GM12878 (cell line): Measurements from ENCODE around the gene ANO9. TPM values are rescaled to one million over a fixed set of nuclear protein-coding genes. Genes with fewer than 3 reads are reported as not detected.

ENCODE experiments used
- ATAC-seq: fragments of 200-7000 bp; cut with Tn5 transposase; 3 replicates; pipeline ENCODE4 v1.9.1; 2020; ENCODE audit warnings: mild to moderate bottlenecking, moderate library complexity
- BruUV-seq: library from RNA; stranded (reverse); fragments of 400-500 nt; replicated peaks from 2 replicates; lab custom pipeline; 2021; lab: Mats Ljungman, UMichigan
- CTCF ChIA-PET: fragments of 300-600 bp; sonication (Branson Sonifier 250); formaldehyde crosslinking; extraction: SDS; loops from one replicate; lab custom pipeline; 2021; ENCODE audit warnings: inconsistent platforms; lab: Yijun Ruan, JAX
- POLR2A ChIA-PET: fragments of 350-600 bp; formaldehyde crosslinking; extraction: SDS; loops from one replicate; lab custom pipeline; 2021; ENCODE audit warnings: inconsistent platforms; lab: Charles Lee
- RAD21 ChIA-PET: fragments of 300-600 bp; sonication (Branson Sonifier 250); formaldehyde crosslinking; loops from one replicate; lab custom pipeline; 2023; ENCODE audit warnings: antibody characterized with exemption; ENCODE audit not compliant: unreplicated experiment; lab: Charles Lee
- SMC1A ChIA-PET: fragments of 300-600 bp; sonication (Branson Sonifier 250); formaldehyde crosslinking; loops from one replicate; lab custom pipeline; 2023; ENCODE audit not compliant: unreplicated experiment, uncharacterized antibody; lab: Charles Lee
- DNase-seq: peaks from one replicate; pipeline ENCODE4 v3.0.0-alpha.2; 2011; ENCODE audit warnings: low read depth, low spot score
- FAIRE-seq: peaks from 3 replicates; lab custom pipeline; 2011; peaks lifted over from hg19 to GRCh38; lab: Jason Lieb, UNC
- H2AFZ ChIP-seq: 2 replicates; pipeline ENCODE4 v1.6.0; 2011; ENCODE audit warnings: low read depth, low read length, control low read depth; ENCODE audit not compliant: control insufficient read depth
- H3K27ac ChIP-seq: 2 replicates; pipeline ENCODE4 v1.5.1; 2011; ENCODE audit warnings: control low read depth; ENCODE audit not compliant: control insufficient read depth, insufficient read depth
- H3K27me3 ChIP-seq, 2 experiments: replicated peaks in 1 of 2; 2 replicates each; pipeline versions ENCODE4 v1.6.0 to v1.6.1; 2011; ENCODE audit warnings: low read length in 1 of 2; ENCODE audit not compliant: control insufficient read depth in 2 of 2, insufficient read depth in 2 of 2
- H3K36me3 ChIP-seq, 2 experiments: 2 replicates each; pipeline ENCODE4 v1.5.1; 2011; ENCODE audit warnings: low read length in 1 of 2; ENCODE audit not compliant: control insufficient read depth in 2 of 2, insufficient read depth in 2 of 2
- H3K4me1 ChIP-seq: 2 replicates; pipeline ENCODE4 v1.6.1; 2011; ENCODE audit warnings: mild to moderate bottlenecking, low read length, moderate library complexity, mixed read lengths; ENCODE audit not compliant: control insufficient read depth, insufficient read depth
- H3K4me2 ChIP-seq: 2 replicates; pipeline ENCODE4 v1.6.0; 2011; ENCODE audit warnings: control low read depth; ENCODE audit not compliant: control insufficient read depth, insufficient read depth
- H3K4me3 ChIP-seq: fragments of 200-600 bp; sonication (generic); 2 replicates; pipeline ENCODE4 v1.5.1; 2016
- H3K79me2 ChIP-seq: 2 replicates; pipeline ENCODE4 v1.6.0; 2011; ENCODE audit warnings: low read length; ENCODE audit not compliant: control insufficient read depth, insufficient read depth
- H3K9ac ChIP-seq: 2 replicates; pipeline ENCODE4 v1.8.0; 2011; ENCODE audit warnings: low read length, control low read depth, mixed read lengths; ENCODE audit not compliant: control insufficient read depth, insufficient read depth
- H3K9me3 ChIP-seq: replicated peaks from 3 replicates; pipeline ENCODE4 v1.5.1; 2011; ENCODE audit warnings: mild to moderate bottlenecking, low read length; ENCODE audit not compliant: control insufficient read depth, insufficient read depth
- H4K20me1 ChIP-seq: 2 replicates; pipeline ENCODE4 v1.6.0; 2011; ENCODE audit not compliant: control insufficient read depth, insufficient read depth
- ATF7 ChIP-seq: fragments of 450-650 bp; IDR thresholded peaks from 2 replicates; pipeline ENCODE4 v1.6.1; 2016; ENCODE audit warnings: low read depth, mild to moderate bottlenecking
- BCL11A ChIP-seq: IDR thresholded peaks from 2 replicates; pipeline ENCODE4 v1.6.1; 2011; ENCODE audit warnings: low read depth, low read length
- CREB1 ChIP-seq: IDR thresholded peaks from 2 replicates; pipeline ENCODE4 v1.6.1; 2012; ENCODE audit warnings: low read depth, mild to moderate bottlenecking, inconsistent platforms
- KDM1A ChIP-seq: fragments of 200-600 bp; sonication (generic); IDR thresholded peaks from 2 replicates; pipeline ENCODE4 v1.6.1; 2016; ENCODE audit warnings: borderline replicate concordance
- MXI1 ChIP-seq: fragments of 150-350 bp; IDR thresholded peaks from 2 replicates; pipeline ENCODE4 v1.6.1; 2011; ENCODE audit warnings: low read depth, mild to moderate bottlenecking, inconsistent platforms, low read length, improper control_type of control experiment
- NFXL1 ChIP-seq: fragments of 450-650 bp; IDR thresholded peaks from 2 replicates; pipeline ENCODE4 v1.6.1; 2017; ENCODE audit warnings: antibody characterized with exemption, mild to moderate bottlenecking, borderline replicate concordance
- SIX5 ChIP-seq: IDR thresholded peaks from 2 replicates; pipeline ENCODE4 v1.6.1; 2011; ENCODE audit warnings: mild to moderate bottlenecking, low read depth, low read length, moderate library complexity; ENCODE audit not compliant: severe bottlenecking
- TCF3 ChIP-seq: IDR thresholded peaks from 2 replicates; pipeline ENCODE4 v1.6.1; 2012; ENCODE audit warnings: low read depth, mild to moderate bottlenecking, low read length, borderline replicate concordance; ENCODE audit not compliant: insufficient read depth
- WGBS: methylation state at CpG from one replicate; pipeline ENCODE4 v1.1.6; 2016; ENCODE audit warnings: low lambda C conversion rate; ENCODE audit not compliant: insufficient replicate concordance, insufficient coverage; ENCODE audit errors: missing lambda C conversion rate; 5-methylcytosine and 5-hydroxymethylcytosine counted together
- in situ Hi-C: fragments of 300-500 bp; cut with MboI; formaldehyde crosslinking; loops from 9 replicates; pipeline ENCODE4 v1.14.3; 2018; ENCODE audit warnings: mixed read lengths
- intact Hi-C: fragments of 100-400 bp; cut with micrococcal nuclease; formaldehyde crosslinking; loops from one replicate; pipeline ENCODE4 v1.14.2; 2022; ENCODE audit not compliant: unreplicated experiment
- polyA plus RNA-seq, 11 experiments: library from polyadenylated mRNA; depleted of rRNA in 4 of 11; unstranded in 6 of 11; stranded (reverse) in 5 of 11; fragments of >200 nt; fragmentation: Nextera tagmentation in 4 of 11; fragmentation: Illumina TruSeq in 1 of 11; extraction: Ambion mirVana in 4 of 11; extraction: Trizol in 1 of 11; gene quantifications; 1 replicate in 1 of 11; 2 replicates in 10 of 11; pipeline versions ENCODE4 v1.2.1 to v1.2.3, GENCODE V29; 2011 to 2016; ENCODE audit warnings: inconsistent platforms in 2 of 11, missing spikeins in 2 of 11, low read depth in 1 of 11
- total RNA-seq, 4 experiments: library from RNA; depleted of rRNA in 3 of 4; stranded (reverse); fragments of >200 nt in 3 of 4; fragmentation: Illumina TruSeq in 1 of 4; extraction: Trizol in 1 of 4; gene quantifications; 2 replicates each; pipeline versions ENCODE4 v1.2.1 to v1.2.3, GENCODE V29; 2013 to 2021
- TF ChIP-seq, protein P1 (sequence below): IDR thresholded peaks from 2 replicates; pipeline ENCODE4 v1.6.1; 2012; ENCODE audit warnings: low read length, inconsistent platforms
- TF ChIP-seq, protein P2 (sequence below): fragments of 450-650 bp; formaldehyde crosslinking; IDR thresholded peaks from 2 replicates; pipeline ENCODE4 v1.5.0; 2022; ENCODE audit warnings: mild to moderate bottlenecking, missing genetic modification characterization

The ANO9 gene
- total and polyA plus RNA-seq, 10 of the 15 experiments (the other 5 are each of a cell fraction or from before 2014, with no cell fraction given), result 0.21 to 42.3 (median 12.0) TPM

DNA sequence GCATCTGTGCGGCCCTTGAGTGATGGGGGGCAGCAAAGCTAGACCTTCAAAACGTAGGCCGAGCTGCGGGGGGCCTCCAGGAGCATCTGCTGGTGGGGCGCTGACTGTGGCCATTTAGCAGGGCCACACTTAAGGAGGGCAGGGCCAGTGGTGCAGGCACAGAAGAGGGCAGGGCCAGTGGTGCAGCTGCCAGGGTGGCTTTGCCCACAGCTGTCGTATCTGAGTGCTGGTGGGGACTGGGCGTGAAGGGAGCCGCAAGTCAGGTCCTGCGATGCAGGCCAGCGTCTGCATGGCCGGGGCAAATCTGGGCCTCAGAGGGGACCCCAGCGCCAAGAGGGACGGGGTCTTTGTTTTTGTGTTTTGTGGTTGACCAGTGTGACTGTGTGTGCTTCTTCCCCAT, 37.5 kb upstream of the ANO9 start:
- H3K4me3 ChIP-seq, result no peak overlapping the region

DNA sequence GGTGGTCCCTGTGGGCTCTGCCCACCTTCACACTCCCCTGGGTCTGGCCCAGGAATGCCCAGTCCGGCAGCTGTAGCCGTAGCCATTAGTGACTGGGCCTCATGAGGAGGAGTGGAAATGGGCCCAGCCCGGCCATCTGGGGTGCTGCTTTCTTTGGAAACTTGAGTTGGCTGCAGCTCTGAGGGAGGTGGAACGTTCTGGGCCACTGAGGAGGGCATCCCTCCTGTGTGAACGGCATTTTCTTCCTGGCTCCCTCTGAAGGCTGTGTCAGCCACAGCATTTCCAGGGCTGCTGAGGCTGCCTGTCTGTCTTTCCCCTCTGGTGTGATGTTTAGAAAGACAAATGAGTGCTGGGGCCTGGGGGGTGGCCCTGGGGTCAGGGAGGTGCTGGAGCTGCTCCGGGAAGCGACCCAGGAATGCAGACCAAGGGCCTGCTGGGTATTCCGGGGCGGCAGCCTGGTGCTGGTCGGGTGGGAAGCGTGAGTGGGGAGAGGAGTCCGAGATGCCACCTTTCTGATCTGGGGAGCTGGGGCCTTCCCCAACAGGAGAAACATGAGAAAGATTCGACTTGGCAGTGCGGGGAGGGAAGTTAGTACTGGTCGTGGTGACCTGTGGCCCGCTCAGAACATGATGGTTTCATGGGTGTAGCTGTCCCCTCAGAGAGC, 35.4 kb upstream of the ANO9 start:
- intact Hi-C loops (no loop called here), in situ Hi-C loops (no loop called here)
- ChIA-PET SMC1A (no interaction called here), RAD21 (no interaction called here), POLR2A (no interaction called here), CTCF (no interaction called here)
- no TSS peak for BruUV-seq
- no peaks in the 10 kb centered on the region; a peak in 1 of 4 replicates for H3K36me3 ChIP-seq
- no peaks in the 10 kb centered on the region for H3K9me3 ChIP-seq
- 79% methylated on average over 16 of the region's 16 CpGs for WGBS
- no peaks in the 10 kb centered on the region for H3K79me2 ChIP-seq
- H3K4me2 ChIP-seq, result no peak overlapping the region
- no peak overlapping the region for H3K4me3 ChIP-seq
- DNase-seq (no peak), FAIRE-seq (no peak), ATAC-seq (no peak)
- H3K27me3 ChIP-seq, result no peaks in the 10 kb centered on the region
- no peak overlapping the region for H3K27ac ChIP-seq
- H4K20me1 ChIP-seq, result no peaks in the 10 kb centered on the region
- no peaks in the 10 kb centered on the region for H3K4me1 ChIP-seq
- H2AFZ ChIP-seq, result no peak overlapping the region
- no peak overlapping the region for H3K9ac ChIP-seq
- TF ChIP-seq MXI1 (no peak), BCL11A (no peak), KDM1A (no peak), NFXL1 (no peak), ATF7 (no peak), SIX5 (no peak), CREB1 (no peak)
- TF ChIP-seq, protein P1, sequence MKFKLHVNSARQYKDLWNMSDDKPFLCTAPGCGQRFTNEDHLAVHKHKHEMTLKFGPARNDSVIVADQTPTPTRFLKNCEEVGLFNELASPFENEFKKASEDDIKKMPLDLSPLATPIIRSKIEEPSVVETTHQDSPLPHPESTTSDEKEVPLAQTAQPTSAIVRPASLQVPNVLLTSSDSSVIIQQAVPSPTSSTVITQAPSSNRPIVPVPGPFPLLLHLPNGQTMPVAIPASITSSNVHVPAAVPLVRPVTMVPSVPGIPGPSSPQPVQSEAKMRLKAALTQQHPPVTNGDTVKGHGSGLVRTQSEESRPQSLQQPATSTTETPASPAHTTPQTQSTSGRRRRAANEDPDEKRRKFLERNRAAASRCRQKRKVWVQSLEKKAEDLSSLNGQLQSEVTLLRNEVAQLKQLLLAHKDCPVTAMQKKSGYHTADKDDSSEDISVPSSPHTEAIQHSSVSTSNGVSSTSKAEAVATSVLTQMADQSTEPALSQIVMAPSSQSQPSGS, result no peak
- TF ChIP-seq, protein P2, sequence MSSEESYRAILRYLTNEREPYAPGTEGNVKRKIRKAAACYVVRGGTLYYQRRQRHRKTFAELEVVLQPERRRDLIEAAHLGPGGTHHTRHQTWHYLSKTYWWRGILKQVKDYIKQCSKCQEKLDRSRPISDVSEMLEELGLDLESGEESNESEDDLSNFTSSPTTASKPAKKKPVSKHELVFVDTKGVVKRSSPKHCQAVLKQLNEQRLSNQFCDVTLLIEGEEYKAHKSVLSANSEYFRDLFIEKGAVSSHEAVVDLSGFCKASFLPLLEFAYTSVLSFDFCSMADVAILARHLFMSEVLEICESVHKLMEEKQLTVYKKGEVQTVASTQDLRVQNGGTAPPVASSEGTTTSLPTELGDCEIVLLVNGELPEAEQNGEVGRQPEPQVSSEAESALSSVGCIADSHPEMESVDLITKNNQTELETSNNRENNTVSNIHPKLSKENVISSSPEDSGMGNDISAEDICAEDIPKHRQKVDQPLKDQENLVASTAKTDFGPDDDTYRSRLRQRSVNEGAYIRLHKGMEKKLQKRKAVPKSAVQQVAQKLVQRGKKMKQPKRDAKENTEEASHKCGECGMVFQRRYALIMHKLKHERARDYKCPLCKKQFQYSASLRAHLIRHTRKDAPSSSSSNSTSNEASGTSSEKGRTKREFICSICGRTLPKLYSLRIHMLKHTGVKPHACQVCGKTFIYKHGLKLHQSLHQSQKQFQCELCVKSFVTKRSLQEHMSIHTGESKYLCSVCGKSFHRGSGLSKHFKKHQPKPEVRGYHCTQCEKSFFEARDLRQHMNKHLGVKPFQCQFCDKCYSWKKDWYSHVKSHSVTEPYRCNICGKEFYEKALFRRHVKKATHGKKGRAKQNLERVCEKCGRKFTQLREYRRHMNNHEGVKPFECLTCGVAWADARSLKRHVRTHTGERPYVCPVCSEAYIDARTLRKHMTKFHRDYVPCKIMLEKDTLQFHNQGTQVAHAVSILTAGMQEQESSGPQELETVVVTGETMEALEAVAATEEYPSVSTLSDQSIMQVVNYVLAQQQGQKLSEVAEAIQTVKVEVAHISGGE, result no peak

More for the DNA sequence above, 37.5 kb upstream of the ANO9 start:
- FAIRE-seq (no peak), ATAC-seq (no peak), DNase-seq (no peak)
- H3K36me3 ChIP-seq, result no peaks in the 10 kb centered on the region; a peak in 1 of 4 replicates
- no peak overlapping the region for H3K9ac ChIP-seq
- no peaks in the 10 kb centered on the region for H3K4me1 ChIP-seq
- no peak overlapping the region for H2AFZ ChIP-seq
- no peak overlapping the region for H3K4me2 ChIP-seq
- ChIA-PET CTCF (no interaction called here), POLR2A (interaction anchor here (0.6 to 1.1 kb wide), 3 partner anchors 14 to 30 kb away, joined by 3 to 6 read pairs (median 4); no protein-coding TSS in a partner anchor), RAD21 (no interaction called here), SMC1A (no interaction called here)
- no peak overlapping the region for H3K27ac ChIP-seq
- no TSS peak for BruUV-seq
- no peaks in the 10 kb centered on the region for H3K27me3 ChIP-seq
- 94% methylated on average over 13 of the region's 13 CpGs for WGBS
- intact Hi-C loops (no loop called here), in situ Hi-C loops (no loop called here)
- H3K79me2 ChIP-seq, result no peaks in the 10 kb centered on the region
- H4K20me1 ChIP-seq, result no peaks in the 10 kb centered on the region
- no peaks in the 10 kb centered on the region; the same call in 2 of the 3 replicates for H3K9me3 ChIP-seq
- no peak for TF ChIP-seq TCF3
